ENCODE measurements around the gene NFATC1.

NFATC1 gene

DNA sequence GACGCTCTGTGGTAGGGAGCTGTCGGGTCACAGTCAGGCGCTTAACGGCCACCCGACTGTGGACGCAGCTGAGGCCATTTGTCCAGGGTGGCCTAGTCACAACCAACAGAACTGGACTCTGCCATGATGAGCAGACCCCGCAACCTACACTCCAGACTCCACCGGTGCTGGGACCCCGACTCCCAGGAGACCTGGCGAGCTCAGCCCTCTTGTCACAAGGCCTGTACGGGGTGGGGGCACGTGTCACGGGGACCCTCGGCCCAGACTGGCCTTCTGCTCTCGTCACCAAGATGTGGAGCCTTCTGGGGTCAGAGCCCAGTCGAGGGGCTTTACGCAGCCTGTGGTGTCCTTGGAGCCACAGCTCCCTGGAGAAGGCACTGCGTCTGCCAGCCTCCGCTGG is 22.5 kb downstream of the NFATC1 start:
- Histone ChIP-seq H3K4me1 (peaks cover 42 to 69% (median 64%) of the 10 kb centered on the region in 10 experiments), H3K27me3 (peaks cover 0 to 14% (median 0%) of the 10 kb centered on the region in 11 experiments; a peak in 3 of 22 replicates), H3K27ac (peak overlapping the region in 2 of 11 experiments; percentile 17 to 59; a peak in 2 of 22 replicates), H3K36me3 (peaks cover 25 to 40% (median 36%) of the 10 kb centered on the region in 11 experiments; a peak in 21 of 22 replicates), H3K4me2 (peak overlapping the region in 9 of 11 experiments; percentile 68 to 95 (median 85); a peak in 19 of 22 replicates), H3K9ac (peak overlapping the region in 1 of 11 experiments; percentile 24; a peak in 1 of 22 replicates), H4K20me1 (peaks cover 73 to 94% (median 86%) of the 10 kb centered on the region in 11 experiments), H3K9me3 (replicated peaks in 1 of 11) (no peaks in the 10 kb centered on the region), H3K4me3 (no peak overlapping the region)
- TF ChIP-seq Cebpa-rat (IDR thresholded peaks at IDR 0.05) = no peak

DNA sequence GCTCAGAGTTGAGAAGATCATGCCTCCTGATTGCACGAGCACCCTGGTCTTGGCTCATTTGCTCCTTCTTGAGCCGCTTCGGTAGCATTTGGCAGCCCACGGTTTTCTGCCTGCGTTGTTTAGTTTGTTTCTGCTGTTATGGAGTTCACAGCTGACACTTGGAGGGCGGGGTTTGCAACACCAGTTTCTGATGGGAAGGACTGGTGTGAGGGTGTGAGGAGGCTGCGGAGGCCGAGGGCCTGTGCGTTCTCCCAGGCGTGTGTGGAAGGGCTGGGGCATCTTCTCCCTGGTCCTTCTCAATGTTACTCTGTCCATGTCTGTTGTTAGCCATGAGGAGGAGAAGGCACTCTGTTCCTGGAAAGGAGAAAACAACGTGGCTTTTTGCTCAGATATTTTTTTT is 22.9 kb downstream of the NFATC1 start:
- Histone ChIP-seq H3K4me2 (peak overlapping the region; percentile 50 to 95 (median 85); a peak in 19 of 22 replicates), H4K20me1 (peaks cover 73 to 94% (median 86%) of the 10 kb centered on the region in 11 experiments), H3K4me1 (peaks cover 42 to 73% (median 68%) of the 10 kb centered on the region in 10 experiments), H3K36me3 (peaks cover 21 to 39% (median 32%) of the 10 kb centered on the region in 11 experiments; a peak in 21 of 22 replicates), H3K27ac (peak overlapping the region in 4 of 11 experiments; percentile 1 to 59 (median 40); a peak in 4 of 22 replicates), H3K4me3 (no peak overlapping the region), H3K9ac (peak overlapping the region in 2 of 11 experiments; percentile 24 to 33; a peak in 1 of 22 replicates), H3K27me3 (peaks cover 0 to 14% (median 0%) of the 10 kb centered on the region in 11 experiments; a peak in 3 of 22 replicates), H3K9me3 (replicated peaks in 1 of 11) (no peaks in the 10 kb centered on the region)
- no peak for TF ChIP-seq Cebpa-rat (IDR thresholded peaks at IDR 0.05)

DNA sequence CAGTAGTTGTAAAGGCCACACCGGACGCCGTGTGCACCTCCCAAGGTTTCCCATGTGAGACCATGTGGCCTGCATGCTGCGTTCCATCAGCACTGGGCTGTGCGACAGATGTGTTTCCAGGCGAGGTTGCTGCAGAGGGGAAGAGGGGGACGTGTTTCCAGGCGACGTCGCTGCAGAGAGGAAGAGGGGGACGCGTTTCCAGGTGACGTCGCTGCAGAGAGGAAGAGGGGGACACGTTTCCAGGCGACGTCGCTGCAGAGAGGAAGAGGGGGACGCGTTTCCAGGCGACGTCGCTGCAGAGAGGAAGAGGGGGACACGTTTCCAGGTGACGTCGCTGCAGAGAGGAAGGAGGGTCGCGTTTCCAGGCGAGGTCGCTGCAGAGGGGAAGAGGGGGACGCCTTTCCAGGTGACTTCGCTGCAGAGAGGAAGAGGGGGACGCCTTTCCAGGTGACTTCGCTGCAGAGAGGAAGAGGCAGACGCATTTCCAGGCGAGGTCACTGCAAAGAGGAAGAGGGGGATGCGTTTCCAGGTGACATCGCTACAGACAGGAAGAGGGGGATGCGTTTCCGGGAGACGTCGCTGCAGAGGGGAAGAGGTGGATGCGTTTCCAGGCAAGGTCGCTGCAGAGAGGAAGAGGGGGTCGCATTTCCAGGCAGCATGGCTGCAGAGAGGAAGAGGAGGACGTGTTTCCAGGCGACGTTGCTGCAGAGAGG is 24.5 kb downstream of the NFATC1 start:
- peak overlapping the region; percentile 68 to 95 (median 85); a peak in 19 of 22 replicates for H3K4me2 ChIP-seq
- peak overlapping the region in 5 of 11 experiments; percentile 36 to 85 (median 40); a peak in 4 of 22 replicates for H3K27ac ChIP-seq
- peaks cover 9 to 27% (median 17%) of the 10 kb centered on the region in 11 experiments; a peak in 18 of 22 replicates for H3K36me3 ChIP-seq
- peaks cover 0 to 14% (median 0%) of the 10 kb centered on the region in 11 experiments; a peak in 3 of 22 replicates for H3K27me3 ChIP-seq
- H3K4me3 ChIP-seq = no peak overlapping the region
- H3K9ac ChIP-seq = peak overlapping the region in 2 of 11 experiments; percentile 54 to 76; a peak in 2 of 22 replicates
- H3K9me3 ChIP-seq (replicated peaks in 1 of 11) = no peaks in the 10 kb centered on the region
- peaks cover 42 to 85% (median 76%) of the 10 kb centered on the region in 10 experiments for H3K4me1 ChIP-seq
- peaks cover 72 to 94% (median 83%) of the 10 kb centered on the region in 11 experiments for H4K20me1 ChIP-seq
- TF ChIP-seq Cebpa-rat (IDR thresholded peaks at IDR 0.05) = no peak

DNA sequence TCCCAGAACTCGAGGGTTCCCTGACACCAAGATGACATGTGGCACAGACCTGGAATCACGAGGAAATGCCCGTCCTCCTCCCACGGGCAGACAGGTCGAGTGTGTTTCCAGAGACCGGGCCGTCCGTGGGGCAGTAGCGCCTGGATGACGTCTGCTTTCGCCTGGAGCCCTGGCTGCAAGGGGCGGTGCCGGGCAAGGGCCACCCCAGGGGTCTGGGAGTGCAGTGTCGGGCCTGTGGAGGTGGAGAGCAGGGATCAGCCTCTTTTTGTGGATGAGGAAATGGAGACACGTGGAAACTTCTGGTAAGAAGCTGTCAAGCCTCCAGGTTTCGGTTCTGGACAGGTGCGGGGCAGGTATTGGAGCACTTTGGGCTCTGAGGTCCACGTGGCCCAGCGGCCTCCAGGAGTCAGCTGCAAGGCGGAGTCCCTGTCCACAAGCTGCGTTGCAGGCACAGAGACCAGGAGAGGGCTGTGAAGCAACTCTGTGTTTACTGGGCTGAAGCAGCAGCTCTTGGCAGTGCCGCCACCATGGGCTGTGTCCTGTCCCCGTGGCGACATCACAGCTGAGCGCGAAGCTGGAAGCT is 25.6 kb downstream of the NFATC1 start:
- Histone ChIP-seq H3K9ac (peak overlapping the region in 9 of 11 experiments; percentile 15 to 76 (median 57); a peak in 17 of 22 replicates), H3K4me3 (peak overlapping the region in 3 of 10 experiments; percentile 2 to 28 (median 9); a peak in 1 of 20 replicates), H3K27me3 (peaks cover 0 to 14% (median 0%) of the 10 kb centered on the region in 11 experiments; a peak in 3 of 22 replicates), H3K36me3 (peaks cover 10 to 36% (median 18%) of the 10 kb centered on the region in 11 experiments; a peak in 18 of 22 replicates), H3K9me3 (replicated peaks in 1 of 11) (no peaks in the 10 kb centered on the region), H4K20me1 (peaks cover 81 to 94% (median 87%) of the 10 kb centered on the region in 11 experiments), H3K4me1 (peaks cover 42 to 92% (median 80%) of the 10 kb centered on the region in 10 experiments), H3K27ac (peak overlapping the region in 9 of 11 experiments; percentile 46 to 85 (median 73); a peak in 18 of 22 replicates), H3K4me2 (peak overlapping the region; percentile 68 to 95 (median 85))
- no peak; a peak in 2 of 22 replicates for TF ChIP-seq Cebpa-rat (IDR thresholded peaks at IDR 0.05)

DNA sequence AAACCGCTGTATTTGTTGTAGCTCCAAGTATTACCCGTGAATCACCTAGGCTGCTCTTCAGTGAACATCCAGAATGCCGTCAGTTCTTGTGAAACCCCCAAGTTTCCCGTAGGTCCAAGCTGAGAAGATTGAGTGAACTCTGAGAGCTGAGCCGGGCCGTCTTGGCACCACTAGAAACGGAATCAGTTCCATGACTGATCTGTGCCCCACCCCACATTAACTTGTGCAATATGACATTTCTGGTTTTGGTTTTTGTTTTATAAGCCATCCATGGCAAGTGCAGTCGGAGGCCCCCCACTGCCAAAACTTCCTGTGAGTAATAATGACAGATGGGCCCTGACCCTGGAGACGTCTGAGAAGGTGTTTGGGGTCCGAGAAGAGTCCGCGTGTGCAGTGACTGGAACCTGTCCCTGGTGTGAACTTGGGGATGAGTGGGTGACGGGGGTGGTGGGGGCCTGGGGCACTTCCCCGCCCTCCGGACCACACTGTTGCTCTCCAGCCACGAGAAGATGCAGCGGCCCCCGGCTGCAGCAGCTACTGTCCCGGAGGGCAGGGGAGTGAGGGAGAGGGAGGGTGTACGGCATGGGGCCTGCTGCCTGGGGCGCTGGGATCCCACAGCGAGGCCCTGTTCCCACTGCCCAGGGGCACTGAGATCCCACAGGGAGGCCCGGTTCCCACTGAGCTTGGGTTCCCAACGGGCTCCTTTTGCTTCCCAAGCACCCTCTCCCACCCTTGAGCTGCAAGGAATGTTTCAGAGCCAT is 26.5 kb downstream of the NFATC1 start:
- H3K36me3 ChIP-seq = peaks cover 10 to 42% (median 18%) of the 10 kb centered on the region in 11 experiments; a peak in 18 of 22 replicates
- no peaks in the 10 kb centered on the region for H3K9me3 ChIP-seq (replicated peaks in 1 of 11)
- peaks cover 42 to 87% (median 75%) of the 10 kb centered on the region in 10 experiments for H3K4me1 ChIP-seq
- H4K20me1 ChIP-seq = peaks cover 83 to 97% (median 89%) of the 10 kb centered on the region in 11 experiments
- peak overlapping the region; percentile 68 to 95 (median 85) for H3K4me2 ChIP-seq
- H3K27me3 ChIP-seq = peaks cover 0 to 14% (median 0%) of the 10 kb centered on the region in 11 experiments; a peak in 3 of 22 replicates
- H3K4me3 ChIP-seq = peak overlapping the region in 4 of 10 experiments; percentile 6 to 32 (median 18); a peak in 3 of 20 replicates
- H3K9ac ChIP-seq = peak overlapping the region in 10 of 11 experiments; percentile 15 to 76 (median 56); a peak in 18 of 22 replicates
- peak overlapping the region in 9 of 11 experiments; percentile 46 to 85 (median 73); a peak in 18 of 22 replicates for H3K27ac ChIP-seq
- TF ChIP-seq Cebpa-rat (IDR thresholded peaks at IDR 0.05) = peak in 8 of 11 experiments; percentile 34 to 93 (median 56); a peak in 9 of 22 replicates

DNA sequence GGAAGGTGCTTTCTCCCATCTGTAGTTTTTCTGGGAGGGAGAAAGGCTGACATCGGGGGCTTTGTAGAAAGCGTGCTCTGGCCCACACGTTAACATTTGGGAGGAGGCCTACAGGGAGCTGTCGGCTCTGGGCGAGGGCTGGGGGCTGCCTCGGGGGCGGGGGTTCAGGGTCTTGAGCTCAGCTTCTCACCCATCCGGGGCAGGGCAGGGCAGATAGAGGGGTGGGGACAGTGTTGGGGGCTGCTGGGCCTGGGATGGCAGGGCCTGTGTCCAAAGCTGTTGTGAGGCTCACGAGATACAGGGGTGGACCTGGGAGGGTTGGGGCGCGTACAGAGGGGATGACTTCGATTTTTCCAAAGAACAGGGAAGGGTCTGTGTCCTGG is 27.0 kb downstream of the NFATC1 start:
- Histone ChIP-seq H3K36me3 (peaks cover 10 to 42% (median 18%) of the 10 kb centered on the region in 11 experiments; a peak in 18 of 22 replicates), H3K9me3 (replicated peaks in 1 of 11) (no peaks in the 10 kb centered on the region), H3K27me3 (peaks cover 0 to 14% (median 0%) of the 10 kb centered on the region in 11 experiments; a peak in 3 of 22 replicates), H3K4me1 (peaks cover 42 to 86% (median 74%) of the 10 kb centered on the region in 10 experiments), H3K4me2 (peak overlapping the region; percentile 68 to 95 (median 85); a peak in 20 of 22 replicates), H3K27ac (peak overlapping the region in 8 of 11 experiments; percentile 61 to 85 (median 72); a peak in 16 of 22 replicates), H3K4me3 (peak overlapping the region in 2 of 10 experiments; percentile 6 to 28; a peak in 1 of 20 replicates), H3K9ac (peak overlapping the region in 8 of 11 experiments; percentile 38 to 76 (median 58); a peak in 15 of 22 replicates), H4K20me1 (peaks cover 83 to 97% (median 88%) of the 10 kb centered on the region in 11 experiments)
- TF ChIP-seq Cebpa-rat (IDR thresholded peaks at IDR 0.05) = no peak

DNA sequence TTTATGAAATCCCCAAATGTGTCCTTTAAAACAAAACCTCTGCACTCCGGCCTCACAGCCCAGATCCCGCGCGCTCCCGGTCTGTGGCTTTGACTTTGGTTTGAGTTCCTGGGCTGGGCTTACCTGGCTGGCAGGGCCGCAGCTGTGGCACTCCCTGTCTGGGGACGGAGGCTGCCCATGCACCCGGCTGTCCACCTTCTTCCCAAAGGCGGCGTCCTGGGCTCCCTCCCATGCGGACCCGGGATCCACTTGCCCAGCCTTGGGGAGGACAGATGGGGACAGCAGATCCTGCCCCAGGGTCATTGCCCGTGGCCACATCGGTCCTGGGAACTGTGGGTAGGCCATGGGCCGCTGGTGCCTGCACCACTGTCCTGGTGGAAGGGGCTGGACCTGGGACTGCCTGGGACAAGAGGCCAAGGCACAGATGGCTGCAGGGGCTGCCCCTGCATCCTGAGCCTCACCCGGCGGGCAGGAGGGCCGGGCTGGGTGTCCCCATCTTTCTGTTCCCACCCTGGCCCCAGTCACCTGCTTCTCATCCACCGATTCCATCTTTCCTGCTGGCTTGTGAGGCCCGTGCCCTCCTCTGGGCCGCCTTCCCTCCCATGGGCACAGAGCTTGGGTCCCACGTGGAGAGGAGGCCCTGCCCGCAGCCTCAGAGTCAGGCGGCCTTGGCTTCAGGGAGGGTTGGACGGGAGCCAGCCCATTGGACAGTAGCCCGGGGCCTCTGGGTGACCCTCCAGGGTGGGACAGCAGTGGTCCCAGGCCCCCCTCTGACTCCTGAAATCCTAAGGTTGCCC is 27.7 kb downstream of the NFATC1 start:
- Histone ChIP-seq H3K27me3 (peaks cover 0 to 14% (median 0%) of the 10 kb centered on the region in 11 experiments; a peak in 3 of 22 replicates), H3K4me2 (peak overlapping the region in 9 of 11 experiments; percentile 68 to 95 (median 85); a peak in 14 of 22 replicates), H3K9ac (peak overlapping the region in 6 of 11 experiments; percentile 51 to 76 (median 62); a peak in 8 of 22 replicates), H3K27ac (peak overlapping the region in 7 of 11 experiments; percentile 40 to 85 (median 72); a peak in 9 of 22 replicates), H3K9me3 (replicated peaks in 1 of 11) (no peaks in the 10 kb centered on the region), H3K4me3 (no peak overlapping the region), H4K20me1 (peaks cover 77 to 97% (median 87%) of the 10 kb centered on the region in 11 experiments), H3K4me1 (peaks cover 40 to 86% (median 74%) of the 10 kb centered on the region in 10 experiments), H3K36me3 (peaks cover 10 to 42% (median 18%) of the 10 kb centered on the region in 11 experiments; a peak in 18 of 22 replicates)
- TF ChIP-seq Cebpa-rat (IDR thresholded peaks at IDR 0.05) = no peak

All from BLaER1 treated with 17β-estradiol and CSF1 and Interleukin-3, amounts not matched to agents 10 nM and 100 nM (cell line).